Vagina (tissue), 2 donors: ENCODE measurements around the gene PRSS27. TPM values are rescaled to one million over a fixed set of nuclear protein-coding genes. Genes with fewer than 3 reads are reported as not detected.
A peak's percentile ranks its signal among the peaks of the same experiment; 100 is the strongest.

Experiments used
- DNase-seq, 2 donors: peaks; one replicate each; pipeline ENCODE4 v3.0.0-alpha.2; 2017; ENCODE audit errors: extremely low spot score in 2 of 2
- H3K27ac ChIP-seq: fragments of 200-600 bp; sonication (generic); one replicate; pipeline ENCODE4 v1.5.1; 2019
- H3K27me3 ChIP-seq: fragments of 200-600 bp; sonication (generic); one replicate; pipeline ENCODE4 v1.5.1; 2019
- H3K36me3 ChIP-seq, 2 donors: fragments of 200-600 bp; sonication (generic); one replicate each; pipeline ENCODE4 v1.5.1; 2017 to 2019
- H3K4me1 ChIP-seq: fragments of 200-600 bp; sonication (generic); one replicate; pipeline ENCODE4 v1.5.1; 2019
- H3K4me3 ChIP-seq, 2 donors: fragments of 200-600 bp; sonication (generic); 1 replicate in 1 of 2; 2 replicates in 1 of 2; pipeline ENCODE4 v1.5.1; 2016 to 2019
- H3K9me3 ChIP-seq: fragments of 200-600 bp; sonication (generic); one replicate; pipeline ENCODE4 v1.5.1; 2019
- POLR2A ChIP-seq, 2 donors: fragments of 450-650 bp; IDR thresholded peaks; one replicate each; pipeline ENCODE4 v1.6.1; 2017; ENCODE audit warnings: antibody characterized with exemption in 2 of 2, mild to moderate bottlenecking in 2 of 2, moderate library complexity in 2 of 2
- POLR2AphosphoS5 ChIP-seq, 2 donors: sonication (generic); formaldehyde crosslinking; IDR thresholded peaks; one replicate each; pipeline ENCODE4 v1.9.0; 2017; ENCODE audit warnings: antibody characterized with exemption in 2 of 2, mild to moderate bottlenecking in 2 of 2, low read depth in 1 of 2; ENCODE audit not compliant: insufficient read depth in 1 of 2
- intact Hi-C: fragments of 100-400 bp; cut with DNase I; formaldehyde crosslinking; loops from one replicate; pipeline ENCODE4 v1.15.1; 2023
- total RNA-seq: library from RNA; depleted of rRNA; stranded (reverse); fragments of >200 nt; gene quantifications from one replicate; pipeline ENCODE4 v1.2.3, GENCODE V29; 2016
- TF ChIP-seq, protein P1 (sequence below), 3 experiments: fragments of 450-650 bp in 2 of 3; fragments of 200-600 bp in 1 of 3; sonication (generic) in 1 of 3; IDR thresholded peaks; one replicate each; pipeline ENCODE4 v1.5.1; 2017 to 2019; ENCODE audit warnings: antibody characterized with exemption in 3 of 3, mild to moderate bottlenecking in 2 of 3, moderate library complexity in 2 of 3

The PRSS27 gene
- total RNA-seq, 1 donor from 2014 or later = 61.6 TPM

DNA sequence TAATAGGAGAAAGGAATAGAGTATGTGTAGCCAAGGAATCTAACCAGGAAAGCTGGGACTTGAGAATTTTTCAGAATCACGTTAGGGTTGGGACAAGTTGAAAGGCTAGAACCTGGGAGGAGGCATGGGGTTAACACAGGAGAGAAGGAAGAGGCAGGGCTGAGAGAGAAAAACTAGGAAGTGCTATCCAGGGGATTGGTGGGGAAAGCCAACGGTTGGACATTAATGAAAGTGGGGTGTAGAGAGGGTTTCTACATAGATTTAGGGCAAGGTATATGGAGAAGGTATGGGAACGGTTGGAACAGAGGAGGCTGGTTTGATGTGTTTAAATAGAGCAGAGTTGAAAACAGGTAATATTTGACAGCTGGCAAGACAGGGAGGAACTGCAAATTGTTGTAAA lies 35.1 kb upstream of the PRSS27 start:
- DNase-seq = no peak
- Histone ChIP-seq H3K4me3 (peak overlapping the region; percentile 80 to 97), H3K36me3 (peaks cover 0 to 38% of the 10 kb centered on the region in 2 donors), H3K9me3 (no peaks in the 10 kb centered on the region), H3K4me1 (peaks cover 60% of the 10 kb centered on the region), H3K27ac (no peak overlapping the region), H3K27me3 (no peaks in the 10 kb centered on the region)
- TF ChIP-seq, protein P1, sequence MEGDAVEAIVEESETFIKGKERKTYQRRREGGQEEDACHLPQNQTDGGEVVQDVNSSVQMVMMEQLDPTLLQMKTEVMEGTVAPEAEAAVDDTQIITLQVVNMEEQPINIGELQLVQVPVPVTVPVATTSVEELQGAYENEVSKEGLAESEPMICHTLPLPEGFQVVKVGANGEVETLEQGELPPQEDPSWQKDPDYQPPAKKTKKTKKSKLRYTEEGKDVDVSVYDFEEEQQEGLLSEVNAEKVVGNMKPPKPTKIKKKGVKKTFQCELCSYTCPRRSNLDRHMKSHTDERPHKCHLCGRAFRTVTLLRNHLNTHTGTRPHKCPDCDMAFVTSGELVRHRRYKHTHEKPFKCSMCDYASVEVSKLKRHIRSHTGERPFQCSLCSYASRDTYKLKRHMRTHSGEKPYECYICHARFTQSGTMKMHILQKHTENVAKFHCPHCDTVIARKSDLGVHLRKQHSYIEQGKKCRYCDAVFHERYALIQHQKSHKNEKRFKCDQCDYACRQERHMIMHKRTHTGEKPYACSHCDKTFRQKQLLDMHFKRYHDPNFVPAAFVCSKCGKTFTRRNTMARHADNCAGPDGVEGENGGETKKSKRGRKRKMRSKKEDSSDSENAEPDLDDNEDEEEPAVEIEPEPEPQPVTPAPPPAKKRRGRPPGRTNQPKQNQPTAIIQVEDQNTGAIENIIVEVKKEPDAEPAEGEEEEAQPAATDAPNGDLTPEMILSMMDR (IDR thresholded peaks at IDR 0.05) = no peak
- TF ChIP-seq POLR2AphosphoS5 (IDR thresholded peaks at IDR 0.05; ENCODE audit: insufficient read depth in 1 of 2, low read depth in 1 of 2) (no peak), POLR2A (IDR thresholded peaks at IDR 0.05) (no peak)
- intact Hi-C loops = no loop called here

DNA sequence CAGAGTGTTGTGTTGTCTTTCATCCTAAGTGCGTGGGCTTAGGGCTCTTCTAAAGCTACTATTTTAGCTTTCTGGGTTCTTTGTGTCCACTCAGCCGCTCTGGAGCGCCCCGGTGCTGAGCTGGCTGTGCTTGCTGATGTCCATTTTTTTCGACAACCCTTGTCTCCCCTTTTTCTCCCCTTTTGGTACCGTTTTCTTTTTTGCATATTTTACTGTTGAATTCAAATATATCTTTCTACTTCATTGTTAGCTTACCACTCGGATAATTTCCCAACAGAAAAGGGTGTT lies 33.7 kb upstream of the PRSS27 start:
- Histone ChIP-seq H3K27me3 (no peaks in the 10 kb centered on the region), H3K27ac (peak overlapping the region; percentile 98), H3K4me3 (peak overlapping the region; percentile 80 to 97), H3K4me1 (peaks cover 60% of the 10 kb centered on the region), H3K9me3 (no peaks in the 10 kb centered on the region), H3K36me3 (peaks cover 0 to 23% of the 10 kb centered on the region in 2 donors)
- TF ChIP-seq, protein P1 (IDR thresholded peaks at IDR 0.05) = no peak
- no peak for TF ChIP-seq POLR2A (IDR thresholded peaks at IDR 0.05)
- TF ChIP-seq POLR2AphosphoS5 (IDR thresholded peaks at IDR 0.05; ENCODE audit: insufficient read depth in 1 of 2, low read depth in 1 of 2) = no peak
- intact Hi-C loops = no loop called here
- DNase-seq = no peak

DNA sequence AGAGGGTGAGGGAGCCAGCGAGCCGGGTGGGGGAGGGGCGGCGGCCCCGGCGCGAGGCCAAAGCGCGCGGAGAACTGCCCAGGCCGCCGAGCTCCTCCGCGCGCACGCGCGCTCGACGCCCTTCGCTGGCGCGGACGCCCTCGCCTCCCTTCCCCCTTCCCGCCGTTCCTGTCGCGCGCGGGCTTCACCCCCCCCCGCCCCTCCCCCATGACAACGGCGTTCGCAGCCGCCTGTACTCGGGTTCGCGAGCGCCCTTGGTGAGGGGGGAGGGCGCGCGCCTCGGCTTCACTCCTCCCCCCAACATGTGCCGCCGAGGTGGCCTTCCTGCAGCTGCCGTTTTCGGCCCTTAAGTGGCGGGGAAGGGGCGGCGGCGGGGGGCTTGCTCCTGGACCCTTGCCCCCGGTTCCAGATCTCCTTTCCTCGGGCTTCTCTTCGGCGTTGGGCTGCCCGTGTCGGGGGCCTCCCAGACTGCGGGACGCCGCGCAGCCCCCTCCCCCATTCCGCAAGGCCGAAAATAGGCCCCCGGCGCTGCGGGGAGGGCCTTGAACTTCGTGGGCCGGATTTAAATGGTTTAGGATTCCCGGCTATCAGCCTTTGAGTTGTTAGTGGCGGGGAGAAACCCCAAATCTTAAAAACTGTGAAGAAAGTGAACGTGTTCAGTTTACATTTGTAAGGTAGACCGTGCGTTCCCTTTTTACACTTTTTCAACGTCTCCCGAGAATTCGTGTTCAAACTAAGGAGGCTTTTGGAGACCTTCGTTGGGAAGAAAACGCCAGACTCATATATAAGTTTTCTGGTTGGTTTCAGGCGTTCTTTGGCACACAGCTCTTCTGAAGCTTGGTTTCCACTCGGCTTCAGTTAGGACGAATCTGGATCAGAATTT lies 33.1 kb upstream of the PRSS27 start:
- Histone ChIP-seq H3K27ac (peak overlapping the region; percentile 98), H3K4me1 (peaks cover 57% of the 10 kb centered on the region), H3K4me3 (peak overlapping the region; percentile 80 to 97), H3K27me3 (no peaks in the 10 kb centered on the region), H3K36me3 (peaks cover 0 to 17% of the 10 kb centered on the region in 2 donors), H3K9me3 (no peaks in the 10 kb centered on the region)
- DNase-seq = no peak
- TF ChIP-seq POLR2A (IDR thresholded peaks at IDR 0.05) (no peak), POLR2AphosphoS5 (IDR thresholded peaks at IDR 0.05; ENCODE audit: insufficient read depth in 1 of 2, low read depth in 1 of 2) (peak in 1 of 2 donors; percentile 9)
- TF ChIP-seq, protein P1 (IDR thresholded peaks at IDR 0.05) = no peak
- intact Hi-C loops = no loop called here

DNA sequence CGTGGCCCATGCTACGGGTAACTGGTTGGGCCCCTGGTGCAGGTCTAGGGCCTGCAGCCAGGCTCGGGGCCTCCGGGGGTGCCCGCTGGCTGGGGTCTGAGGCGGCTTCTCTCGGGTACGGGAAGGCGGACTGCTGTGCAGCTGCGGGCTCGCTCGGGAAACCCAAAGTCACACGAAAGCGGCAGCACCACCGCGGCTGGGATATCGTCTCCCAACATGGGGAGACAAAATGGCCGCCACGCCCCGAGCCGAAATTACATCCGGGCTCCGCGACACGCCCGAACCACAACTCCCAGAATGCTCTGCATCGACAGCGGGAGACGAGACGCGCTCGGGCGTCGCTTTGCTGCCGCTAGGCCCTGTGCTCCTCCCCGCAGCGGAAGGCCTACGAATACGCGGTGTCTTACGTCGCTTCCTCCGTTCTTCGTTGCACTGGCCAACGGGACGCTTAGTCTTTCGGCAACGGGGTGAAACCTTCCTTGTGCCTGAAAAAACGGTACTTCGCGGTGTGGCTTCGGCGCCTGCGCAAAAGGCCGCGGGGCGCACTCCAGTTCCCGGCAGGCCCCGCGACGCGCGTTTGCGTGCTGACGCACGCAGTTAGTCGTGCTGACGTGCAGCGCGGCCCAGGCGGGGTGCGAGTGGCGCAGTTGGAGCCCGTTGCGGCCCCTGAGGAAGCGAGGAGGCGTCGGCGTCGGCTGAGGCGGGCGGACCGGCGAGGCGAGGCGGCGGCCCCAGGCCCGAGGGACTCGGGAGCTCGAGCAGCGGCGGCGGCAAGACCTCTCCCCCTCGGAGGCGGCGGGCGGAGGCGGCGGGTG lies 32.2 kb upstream of the PRSS27 start, which contains the start of gene SRRM2:
Gene SRRM2 (plus strand): TSS at position 604 of the 815 bp plus-strand sequence. CDS start 3,727 bp downstream, outside the sequence.
- TF ChIP-seq, protein P1 (IDR thresholded peaks at IDR 0.05) = no peak
- TF ChIP-seq POLR2AphosphoS5 (IDR thresholded peaks at IDR 0.05; ENCODE audit: insufficient read depth in 1 of 2, low read depth in 1 of 2) (peak; percentile 94 to 95), POLR2A (IDR thresholded peaks at IDR 0.05) (peak; percentile 68 to 99)
- DNase-seq = peak in 1 of 2 donors; percentile 96
- peaks cover 48% of the 10 kb centered on the region for H3K4me1 ChIP-seq
- peak within 1 kb of the TSS; percentile 98 for H3K27ac ChIP-seq
- no peaks in the 10 kb centered on the region for H3K27me3 ChIP-seq
- intact Hi-C loops = no loop called here
- no peaks in the 10 kb centered on the region for H3K9me3 ChIP-seq
- H3K4me3 ChIP-seq = peak within 1 kb of the TSS; percentile 80 to 97
- peaks cover 0 to 9% of the 10 kb centered on the region in 2 donors for H3K36me3 ChIP-seq
